Activated CD8-positive, alpha-beta memory T cell treated with anti-CD3 and anti-CD28 coated beads, Interleukin-2, amount 50 U/mL, for 24 hours (primary cell): Measurements from ENCODE around the gene CPTP.
"Not testable (repeated sequence)": the region's sequence is repeated elsewhere in the genome, so short reads cannot be mapped to it uniquely, and the experiment has no call there.

ENCODE experiments used
- DNase-seq: peaks from one replicate; pipeline ENCODE4 v3.0.0-alpha.2; 2020; ENCODE audit errors: extremely low read depth

CPTP gene

GRCh38 chr1:1365875-1366698, 41.5 kb downstream of the CPTP start:
- DNase-seq: no peak

- DNase-seq: no peak
Measured at GRCh38 chr1:1366699-1367066, 42.1 kb downstream of the CPTP start.

- DNase-seq: no peak
Measured at GRCh38 chr1:1367315-1367714, 42.7 kb downstream of the CPTP start.

GRCh38 chr1:1370094-1370493, 45.5 kb downstream of the CPTP start:
- DNase-seq: not testable (repeated sequence)

- no peak for DNase-seq
Measured at GRCh38 chr1:1370771-1371300, 46.2 kb downstream of the CPTP start.

GRCh38 chr1:1371364-1371745, 46.8 kb downstream of the CPTP start:
- no peak for DNase-seq

GRCh38 chr1:1371746-1372711, 47.4 kb downstream of the CPTP start:
- peak; percentile 37 for DNase-seq

- no peak for DNase-seq
Measured at GRCh38 chr1:1373051-1373814, 48.6 kb downstream of the CPTP start.

GRCh38 chr1:1373815-1374588, 49.4 kb downstream of the CPTP start:
- no peak for DNase-seq

- DNase-seq: no peak
Measured at GRCh38 chr1:1374589-1374928, 50.0 kb downstream of the CPTP start.

GRCh38 chr1:1374929-1375662, 50.5 kb downstream of the CPTP start, which contains the start of gene AURKAIP1:
AURKAIP1 (minus strand) TSS chr1:1375207; CDS start chr1:1374756, 451 bp downstream.
- DNase-seq: peak; percentile 93

- DNase-seq: no peak
Measured at GRCh38 chr1:1376551-1377226, 52.1 kb downstream of the CPTP start.

GRCh38 chr1:1377540-1378205, 53.1 kb downstream of the CPTP start:
- no peak for DNase-seq
